Right lobe of liver (tissue), 6 donors: Measurements from ENCODE around the gene LRP5. TPM values are rescaled to one million over a fixed set of nuclear protein-coding genes. Genes with fewer than 3 reads are reported as not detected.
"Not testable (repeated sequence)": the region's sequence is repeated elsewhere in the genome, so short reads cannot be mapped to it uniquely, and the experiment has no call there.

Experiments
- ATAC-seq, 4 donors: fragments of 200-7000 bp; cut with Tn5 transposase; one replicate each; pipeline ENCODE4 v1.9.1; 2020; ENCODE audit warnings: mild to moderate bottlenecking in 4 of 4, moderate library complexity in 4 of 4
- DNase-seq, 3 donors: peaks; one replicate each; pipeline ENCODE4 v3.0.0-alpha.2; 2020
- H3K27ac ChIP-seq, 3 donors: fragments of 200-600 bp; one replicate each; pipeline ENCODE4 v1.8.0; 2022
- H3K27me3 ChIP-seq, 2 donors: fragments of 200-600 bp; one replicate each; pipeline ENCODE4 v1.8.0; 2022
- H3K36me3 ChIP-seq, 4 donors: fragments of 200-600 bp; sonication (generic) in 1 of 4; one replicate each; pipeline versions ENCODE4 v1.5.1 to v1.8.0; 2017 to 2022; ENCODE audit warnings: control low read depth in 1 of 4
- H3K4me1 ChIP-seq, 4 donors: fragments of 200-600 bp; sonication (generic) in 1 of 4; one replicate each; pipeline versions ENCODE4 v1.5.1 to v1.8.0; 2017 to 2022; ENCODE audit warnings: control low read depth in 1 of 4
- H3K4me3 ChIP-seq, 3 donors: fragments of 200-600 bp; one replicate each; pipeline ENCODE4 v1.8.0; 2022
- H3K9me3 ChIP-seq, 4 donors: fragments of 200-600 bp; sonication (generic) in 1 of 4; one replicate each; pipeline versions ENCODE4 v1.5.1 to v1.8.0; 2017 to 2022; ENCODE audit warnings: control low read depth in 1 of 4
- CTCF ChIP-seq, 4 donors: fragments of 200-600 bp in 3 of 4; fragments of 450-650 bp in 1 of 4; IDR thresholded peaks; one replicate each; pipeline versions ENCODE4 v1.5.1 to v1.8.0; 2016 to 2022; ENCODE audit warnings: antibody characterized with exemption in 4 of 4, mild to moderate bottlenecking in 2 of 4
- POLR2A ChIP-seq: fragments of 450-650 bp; IDR thresholded peaks from one replicate; pipeline ENCODE4 v1.6.1; 2017; ENCODE audit warnings: antibody characterized with exemption, mild to moderate bottlenecking
- WGBS: methylation state at CpG from one replicate; pipeline ENCODE4 v1.1.6; 2018; ENCODE audit warnings: low coverage, low lambda C conversion rate; ENCODE audit not compliant: insufficient coverage; ENCODE audit errors: missing lambda C conversion rate; 5-methylcytosine and 5-hydroxymethylcytosine counted together
- intact Hi-C, 2 donors: fragments of 100-400 bp; cut with DNase I; formaldehyde crosslinking; loops; one replicate each; pipeline versions ENCODE4 v1.11.2 to v1.14.1; 2022
- total RNA-seq, 6 experiments: library from RNA; depleted of rRNA in 2 of 6; stranded (reverse); fragments of >200 nt in 2 of 6; fragmentation: NEBNext Ultra II Directional in 3 of 6; extraction: Animal tissue kit (Norgen Biotek cat#: 25700) in 3 of 6; gene quantifications; one replicate each; pipeline versions ENCODE4 v1.1.0 to v1.2.4, GENCODE V29; 2016 to 2023
- donor health status: DM: no; HTN: yes; CAD: no.
- donor health status: DM: no; HTN: no; CAD: no.
- donor health status: DM: no; HTN: no; CAD: no.
- donor health status: DM: no; HTN: yes; CAD: no.
- donor health status: DM: no; HTN: yes; CAD: no.

Gene LRP5
- total RNA-seq, 6 experiments from 2014 or later: 74.4 to 120 (median 88.2) TPM

DNA sequence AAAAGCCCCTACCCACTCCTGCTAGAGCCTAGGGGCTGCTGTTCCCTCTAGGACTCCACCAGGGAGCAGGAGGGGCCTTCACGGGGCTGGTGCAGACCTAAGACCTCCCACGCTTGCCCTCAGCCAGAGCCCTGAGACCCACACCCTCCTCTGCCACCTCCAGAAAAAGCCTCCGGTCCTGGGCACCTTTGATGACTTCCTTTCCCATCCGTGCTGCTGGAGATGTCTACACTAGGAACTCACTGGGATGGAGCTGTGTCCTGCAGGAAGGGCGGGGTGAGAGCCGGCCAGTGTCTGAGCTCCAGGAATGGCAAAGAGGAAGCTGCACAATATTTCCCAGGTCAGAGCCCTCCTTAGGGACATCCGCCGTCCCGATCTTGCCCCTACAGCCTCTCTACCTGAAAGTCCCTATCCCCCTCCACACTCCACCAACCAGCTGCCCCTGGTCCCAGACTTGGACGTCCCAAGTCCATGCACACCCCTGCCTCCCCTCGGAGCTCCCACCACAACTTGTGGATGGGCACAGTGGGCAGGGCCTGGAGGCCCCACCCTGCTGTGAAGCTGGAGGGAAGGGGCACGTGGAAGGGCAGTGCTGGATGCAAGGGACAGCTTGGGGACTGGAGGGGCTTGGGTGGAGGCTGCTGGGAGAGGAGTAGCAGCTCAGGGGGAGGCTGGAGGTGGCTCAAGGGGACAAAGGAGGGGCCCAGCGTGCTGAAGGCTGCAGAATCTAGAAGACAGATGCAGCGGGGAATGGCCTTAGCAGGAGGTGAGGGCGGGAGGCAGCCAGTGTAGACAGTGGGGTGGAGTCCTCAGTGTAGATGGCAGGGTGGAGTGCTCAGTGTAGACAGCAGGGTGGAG is 13.5 kb upstream of the LRP5 start:
- TF ChIP-seq POLR2A (no peak), CTCF (IDR thresholded peaks at IDR 0.05) (no peak)
- H3K4me1 ChIP-seq: peaks cover 3 to 39% (median 10%) of the 10 kb centered on the region in 4 donors
- intact Hi-C loops: loop anchor here (5.0 to 10.0 kb wide), 2 partner anchors 42 to 84 kb away; partner anchors contain the start of gene KMT5B (in 1 of the 2)
- ATAC-seq (peak; percentile 26 to 42 (median 30)), DNase-seq (peak in 2 of 3 donors; percentile 47 to 60)
- 50% methylated on average over 7 of the region's 15 CpGs for WGBS
- no peaks in the 10 kb centered on the region for H3K36me3 ChIP-seq
- H3K9me3 ChIP-seq: no peaks in the 10 kb centered on the region
- no peaks in the 10 kb centered on the region for H3K27me3 ChIP-seq
- H3K27ac ChIP-seq: peak overlapping the region; percentile 87 to 98 (median 97)
- H3K4me3 ChIP-seq: peak overlapping the region; percentile 16 to 45 (median 38)

GRCh38 chr11:68299517-68299879 is 12.9 kb upstream of the LRP5 start:
- not testable (repeated sequence) for ATAC-seq, H3K27me3 ChIP-seq, H3K4me3 ChIP-seq, H3K36me3 ChIP-seq, H3K9me3 ChIP-seq
- no CpG with 5 or more reads among the region's 9 CpGs for WGBS
- Histone ChIP-seq H3K4me1 (peaks cover 3 to 39% (median 10%) of the 10 kb centered on the region in 4 donors), H3K27ac (peak overlapping the region in 2 of 3 donors; percentile 97 to 98)
- DNase-seq: peak in 1 of 3 donors; percentile 3
- intact Hi-C loops: loop anchor here (5.0 to 10.0 kb wide), 2 partner anchors 42 to 85 kb away; partner anchors contain the start of gene KMT5B (in 1 of the 2)

DNA sequence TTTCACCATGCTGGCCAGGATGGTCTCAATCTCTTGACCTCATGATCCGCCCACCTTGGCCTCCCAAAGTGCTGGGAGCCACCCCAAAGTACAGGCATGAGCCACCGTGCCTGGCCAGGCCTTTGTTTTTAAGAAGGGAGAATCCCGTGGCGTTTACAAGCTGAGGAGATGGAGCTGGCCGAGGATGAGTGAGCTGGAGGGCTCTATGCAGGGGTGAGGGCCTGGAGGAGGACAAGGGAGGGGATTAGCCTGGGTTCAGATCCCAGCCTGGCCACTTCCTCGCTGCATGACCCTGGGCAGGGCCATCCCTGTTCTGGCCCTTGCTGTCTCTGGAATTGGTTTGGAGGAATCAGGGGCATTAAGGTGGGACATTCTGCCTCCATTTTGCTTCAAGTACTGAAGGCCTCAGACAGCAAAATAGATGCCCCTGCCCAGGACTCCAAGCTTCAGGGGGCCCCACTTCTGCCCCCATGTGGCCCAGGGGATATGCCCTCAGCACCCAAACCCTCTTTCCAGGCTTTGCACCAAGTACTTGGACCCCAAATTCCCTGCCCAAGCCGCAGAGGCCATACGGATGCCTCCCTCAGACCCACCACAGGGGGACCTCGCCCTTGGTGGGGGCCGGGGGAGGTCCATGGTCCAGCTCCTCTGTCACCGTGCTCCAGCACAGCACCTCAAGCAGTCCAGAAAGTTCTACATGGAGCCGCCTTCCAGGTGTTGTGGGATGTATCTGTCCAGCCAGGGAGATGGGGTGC is 12.1 kb upstream of the LRP5 start:
- WGBS: no CpG with 5 or more reads among the region's 12 CpGs
- Histone ChIP-seq H3K4me3 (no peak overlapping the region), H3K27ac (no peak overlapping the region), H3K9me3 (no peaks in the 10 kb centered on the region), H3K4me1 (peaks cover 3 to 39% (median 10%) of the 10 kb centered on the region in 4 donors), H3K27me3 (no peaks in the 10 kb centered on the region), H3K36me3 (no peaks in the 10 kb centered on the region)
- ATAC-seq (no peak), DNase-seq (peak in 1 of 3 donors; percentile 19)
- intact Hi-C loops: loop anchor here in 1 of 2 donors (10.0 kb wide), 1 partner anchor 85 kb away; no protein-coding TSS in a partner anchor
- no peak for TF ChIP-seq CTCF (IDR thresholded peaks at IDR 0.05)
- TF ChIP-seq POLR2A: no peak

GRCh38 chr11:68302256-68302655 is 10.1 kb upstream of the LRP5 start:
- DNase-seq: peak in 1 of 3 donors; percentile 15
- intact Hi-C loops: loop anchor here in 1 of 2 donors (10.0 kb wide), 1 partner anchor 83 kb away; no protein-coding TSS in a partner anchor
- Histone ChIP-seq H3K9me3 (no peaks in the 10 kb centered on the region), H3K27ac (no peak overlapping the region), H3K27me3 (no peaks in the 10 kb centered on the region), H3K4me3 (no peak overlapping the region), H3K4me1 (peaks cover 3 to 31% (median 6%) of the 10 kb centered on the region in 4 donors), H3K36me3 (no peaks in the 10 kb centered on the region)
- WGBS: 90% methylated on average over 2 of the region's 5 CpGs
- ATAC-seq: no peak
- TF ChIP-seq CTCF (IDR thresholded peaks at IDR 0.05): no peak
- no peak for TF ChIP-seq POLR2A
